ENCODE measurements around the gene ROPN1B.
"Not testable (repeated sequence)": the region's sequence is repeated elsewhere in the genome, so short reads cannot be mapped to it uniquely, and the experiment has no call there.

ROPN1B gene

GRCh38 chr3:125968701-125969592 lies at the start of gene ROPN1B:
ROPN1B (plus strand) TSS chr3:125969178; CDS start chr3:125972055, 2,877 bp downstream.
- DNase-seq (ENCODE audit: low read depth in 2 of 2): not testable (repeated sequence)

DNA sequence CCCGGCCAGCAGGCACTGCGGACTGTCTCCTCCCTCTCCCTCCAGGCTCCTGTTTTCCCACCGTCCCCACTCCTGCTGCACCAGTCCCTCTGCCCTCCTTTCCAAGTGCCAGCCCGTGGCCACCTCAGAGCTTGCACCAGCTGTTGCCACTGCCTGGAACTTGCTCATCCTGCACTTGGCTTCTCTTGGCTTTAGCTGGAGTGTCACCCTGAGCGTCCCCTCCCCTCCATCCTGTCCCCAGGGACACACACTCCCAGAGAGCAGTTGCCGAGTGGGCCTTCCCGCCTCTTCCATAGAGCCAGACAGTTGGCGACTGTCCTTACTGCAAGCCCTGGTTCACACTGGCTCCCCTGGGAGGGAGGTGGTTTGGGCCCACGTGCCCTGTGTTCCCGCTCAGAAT lies 48.8 kb upstream of the ROPN1B start:
- DNase-seq (ENCODE audit: low read depth in 2 of 2): not testable (repeated sequence)

- not testable (repeated sequence) for DNase-seq (ENCODE audit: low read depth in 2 of 2)
Measured at GRCh38 chr3:125920751-125921279, 48.2 kb upstream of the ROPN1B start.

GRCh38 chr3:125921712-125922111 lies 47.3 kb upstream of the ROPN1B start:
- peak in 1 of 2 donors; percentile 26 for DNase-seq (ENCODE audit: low read depth in 2 of 2)

DNA sequence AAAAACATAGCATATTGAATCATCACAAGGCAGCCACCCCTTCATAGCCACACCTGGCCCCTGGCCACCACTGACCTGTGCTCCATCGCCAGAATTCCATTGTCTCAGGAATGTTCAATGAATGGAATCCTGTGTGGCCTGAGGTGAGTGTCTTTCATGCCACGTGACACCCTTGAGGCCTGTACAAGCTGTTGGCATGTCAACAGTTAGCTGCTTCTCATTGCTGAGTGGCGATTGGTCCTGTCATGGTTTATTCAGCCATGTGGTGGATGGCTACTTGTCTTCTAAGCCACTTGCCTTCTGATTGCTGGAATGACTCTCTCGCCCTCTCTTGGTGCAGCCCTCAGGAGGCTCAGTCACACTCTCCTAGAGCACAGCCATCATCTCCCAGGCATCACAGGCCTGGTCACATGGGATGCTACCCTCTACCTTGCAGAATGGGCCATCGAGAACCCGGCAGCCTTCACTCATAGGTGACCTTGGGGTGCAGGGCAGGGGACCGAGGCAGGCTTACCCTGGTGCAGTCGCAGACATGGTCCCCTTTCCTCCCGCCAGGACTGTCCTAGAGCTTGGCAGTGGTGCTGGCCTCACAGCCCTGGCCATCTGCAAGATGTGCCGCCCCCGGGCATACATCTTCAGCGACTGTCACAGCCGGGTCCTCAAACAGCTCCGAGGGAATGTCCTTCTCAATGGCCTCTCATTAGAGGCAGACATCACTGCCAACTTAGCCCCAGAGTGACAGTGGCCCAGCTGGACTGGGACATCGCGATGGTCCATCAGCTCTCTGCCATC lies 45.5 kb upstream of the ROPN1B start:
- DNase-seq (ENCODE audit: low read depth in 2 of 2): not testable (repeated sequence)

GRCh38 chr3:125924276-125924675 lies 44.7 kb upstream of the ROPN1B start:
- not testable (repeated sequence) for DNase-seq (ENCODE audit: low read depth in 2 of 2)

GRCh38 chr3:125925727-125926126 lies 43.3 kb upstream of the ROPN1B start:
- not testable (repeated sequence) for DNase-seq (ENCODE audit: low read depth in 2 of 2)

GRCh38 chr3:125928771-125929545 lies 40.0 kb upstream of the ROPN1B start:
- peak; percentile 32 to 62 for DNase-seq (ENCODE audit: low read depth in 2 of 2)

GRCh38 chr3:125929765-125930164 lies 39.2 kb upstream of the ROPN1B start:
- DNase-seq (ENCODE audit: low read depth in 2 of 2): not testable (repeated sequence)

GRCh38 chr3:125931355-125931880 lies 37.6 kb upstream of the ROPN1B start:
- DNase-seq (ENCODE audit: low read depth in 2 of 2): not testable (repeated sequence)

- not testable (repeated sequence) for DNase-seq (ENCODE audit: low read depth in 2 of 2)
Measured at GRCh38 chr3:125933397-125934173, 35.4 kb upstream of the ROPN1B start.

GRCh38 chr3:125935252-125935874 lies 33.6 kb upstream of the ROPN1B start:
- DNase-seq (ENCODE audit: low read depth in 2 of 2): not testable (repeated sequence)

DNA sequence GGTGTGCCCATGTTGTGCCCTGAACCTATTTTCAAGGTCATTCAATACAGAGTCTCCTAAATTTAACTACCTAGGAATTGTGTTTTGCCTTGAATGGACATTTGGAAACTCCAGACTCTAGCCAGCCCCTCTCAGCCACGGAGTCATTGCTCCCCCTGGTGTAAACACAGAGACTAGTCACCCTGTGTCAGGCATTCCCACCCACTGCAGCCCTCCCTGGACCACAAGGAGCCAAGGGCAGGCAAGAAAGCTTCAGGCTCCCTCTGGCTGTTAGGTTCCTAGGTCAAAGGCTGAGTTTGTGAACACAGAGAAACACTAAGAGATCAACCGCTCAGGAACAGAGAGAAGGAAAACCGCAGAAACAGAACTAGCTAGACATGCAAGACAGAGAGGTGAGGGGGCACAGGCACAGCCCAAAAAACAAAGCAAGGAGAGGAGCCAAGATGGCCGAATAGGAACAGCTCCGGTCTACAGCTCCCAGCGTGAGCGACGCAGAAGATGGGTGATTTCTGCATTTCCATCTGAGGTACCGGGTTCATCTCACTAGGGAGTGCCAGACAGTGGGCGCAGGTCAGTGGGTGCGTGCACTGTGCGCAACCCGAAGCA lies 32.7 kb upstream of the ROPN1B start:
- not testable (repeated sequence) for DNase-seq (ENCODE audit: low read depth in 2 of 2)

DNA sequence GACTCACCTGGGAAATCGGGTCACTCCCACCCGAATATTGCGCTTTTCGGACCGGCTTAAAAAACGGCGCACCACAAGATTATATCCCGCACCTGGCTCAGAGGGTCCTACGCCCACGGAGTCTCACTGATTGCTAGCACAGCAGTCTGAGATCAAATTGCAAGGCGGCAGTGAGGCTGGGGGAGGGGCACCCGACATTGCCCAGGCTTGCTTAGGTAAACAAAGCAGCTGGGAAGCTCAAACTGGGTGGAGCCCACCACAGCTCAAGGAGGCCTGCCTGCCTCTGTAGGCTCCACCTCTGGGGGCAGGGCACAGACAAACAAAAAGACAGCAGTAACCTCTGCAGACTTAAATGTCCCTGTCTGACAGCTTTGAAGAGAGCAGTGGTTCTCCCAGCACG lies 32.1 kb upstream of the ROPN1B start:
- not testable (repeated sequence) for DNase-seq (ENCODE audit: low read depth in 2 of 2)

- not testable (repeated sequence) for DNase-seq (ENCODE audit: low read depth in 2 of 2)
Measured at GRCh38 chr3:125947806-125948205, 21.2 kb upstream of the ROPN1B start.

- not testable (repeated sequence) for DNase-seq (ENCODE audit: low read depth in 2 of 2)
Measured at GRCh38 chr3:125948901-125949300, 20.1 kb upstream of the ROPN1B start.

DNA sequence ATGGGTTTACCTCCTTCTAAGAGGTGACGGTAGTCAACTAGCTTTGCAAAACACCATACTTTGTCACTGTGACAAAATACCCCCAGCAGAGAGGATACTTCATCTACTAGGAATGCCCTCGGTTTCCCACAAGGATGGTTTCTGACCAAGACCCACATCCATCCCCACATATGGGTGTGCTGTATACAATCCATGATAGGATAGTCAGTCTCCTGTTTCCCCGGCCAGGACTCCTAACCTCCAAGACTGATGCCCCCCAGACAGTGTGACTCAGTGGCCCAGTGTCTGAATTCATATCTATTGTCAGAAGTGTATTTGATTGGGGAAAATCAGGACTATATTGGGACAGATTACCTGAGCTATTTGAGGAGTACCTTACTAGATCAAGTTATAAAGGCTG lies 17.8 kb upstream of the ROPN1B start:
- not testable (repeated sequence) for DNase-seq (ENCODE audit: low read depth in 2 of 2)

GRCh38 chr3:125957020-125957419 lies 12.0 kb upstream of the ROPN1B start:
- not testable (repeated sequence) for DNase-seq (ENCODE audit: low read depth in 2 of 2)
